K562 (cell line): ENCODE data around the gene GRIK1. TPM values are rescaled to one million over a fixed set of nuclear protein-coding genes. Genes with fewer than 3 reads are reported as not detected.

Experiments used
- ATAC-seq: fragments of 200-7000 bp; cut with Tn5 transposase; 3 replicates; pipeline ENCODE4 v1.9.1; 2020; ENCODE audit warnings: moderate library complexity
- BruUV-seq: library from RNA; stranded (reverse); fragments of 400-500 nt; replicated peaks from 2 replicates; lab custom pipeline; 2021; lab: Mats Ljungman, UMichigan
- CTCF ChIA-PET: fragments of 300-600 bp; formaldehyde crosslinking; extraction: SDS; loops from one replicate; lab custom pipeline; 2021; ENCODE audit warnings: low intra/inter-chr PET ratio; lab: Yijun Ruan, JAX
- POLR2A ChIA-PET: fragments of 300-600, 350-650 bp; sonication (Branson Sonifier 250); formaldehyde crosslinking; extraction: SDS; loops from one replicate; lab custom pipeline; 2021; ENCODE audit warnings: antibody characterized with exemption, inconsistent platforms; lab: Yijun Ruan, JAX
- DNase-seq, 4 experiments: peaks; one replicate each; pipeline versions ENCODE4 v3.0.0 to v3.0.0-alpha.2; 2011 to 2018; ENCODE audit warnings: low spot score in 3 of 4, mixed read lengths in 3 of 4; ENCODE audit errors: extremely low read depth in 1 of 4
- FAIRE-seq: peaks from 2 replicates; lab custom pipeline; 2011; peaks lifted over from hg19 to GRCh38; lab: Jason Lieb, UNC
- H2AFZ ChIP-seq: 2 replicates; pipeline ENCODE4 v1.6.0; 2011; ENCODE audit warnings: low read depth, low read length, control low read depth, inconsistent platforms
- H3K27ac ChIP-seq: fragments of 200-600 bp; 3 replicates; pipeline ENCODE4 v1.8.0; 2011; ENCODE audit warnings: low read depth, mild to moderate bottlenecking, control low read depth, inconsistent platforms, low read length, moderate library complexity, mixed read lengths; ENCODE audit errors: extremely low read depth
- H3K27me3 ChIP-seq, 2 experiments: fragments of 300-600 bp in 1 of 2; 2 replicates in 1 of 2; 3 replicates in 1 of 2; pipeline versions ENCODE4 v1.6.0 to v1.8.0; 2011; ENCODE audit warnings: inconsistent platforms in 2 of 2, low read length in 2 of 2, mild to moderate bottlenecking in 1 of 2, mixed read lengths in 1 of 2, moderate library complexity in 1 of 2; ENCODE audit not compliant: control insufficient read depth in 2 of 2, insufficient read depth in 2 of 2
- H3K36me3 ChIP-seq: fragments of 300-600 bp; 3 replicates; pipeline ENCODE4 v1.8.0; 2011; ENCODE audit warnings: mild to moderate bottlenecking, low read length, inconsistent platforms; ENCODE audit not compliant: control insufficient read depth, insufficient read depth
- H3K4me1 ChIP-seq, 2 experiments: fragments of 200-600 bp in 1 of 2; replicated peaks in 1 of 2; 2 replicates in 1 of 2; 3 replicates in 1 of 2; pipeline versions ENCODE4 v1.5.1 to v1.8.0; 2011; ENCODE audit warnings: inconsistent platforms in 2 of 2, low read length in 2 of 2, mild to moderate bottlenecking in 1 of 2, mixed read lengths in 1 of 2, moderate library complexity in 1 of 2; ENCODE audit not compliant: control insufficient read depth in 2 of 2, insufficient read depth in 2 of 2
- H3K4me2 ChIP-seq: 2 replicates; pipeline ENCODE4 v1.6.1; 2011; ENCODE audit warnings: low read length, control low read depth, inconsistent platforms, mixed read lengths; ENCODE audit not compliant: insufficient read depth
- H3K4me3 ChIP-seq: fragments of 200-600 bp; sonication (generic), shearing (Covaris generic); 2 replicates; pipeline ENCODE4 v1.5.1; 2016; ENCODE audit warnings: control low read depth, inconsistent platforms
- H3K79me2 ChIP-seq: fragments of 200-600 bp; 3 replicates; pipeline ENCODE4 v1.8.0; 2011; ENCODE audit warnings: low read length, inconsistent platforms; ENCODE audit not compliant: control insufficient read depth, insufficient read depth
- H3K9ac ChIP-seq, 2 experiments: 2 replicates each; pipeline versions ENCODE4 v1.6.0 to v1.6.1; 2011; ENCODE audit warnings: low read depth in 2 of 2, low read length in 2 of 2, control low read depth in 1 of 2, inconsistent platforms in 1 of 2, mild to moderate bottlenecking in 1 of 2, mixed read lengths in 1 of 2; ENCODE audit not compliant: insufficient read depth in 1 of 2
- H3K9me1 ChIP-seq: one replicate; pipeline ENCODE4 v1.6.0; 2011; ENCODE audit warnings: inconsistent platforms, mild to moderate bottlenecking, low read length, moderate library complexity; ENCODE audit not compliant: control insufficient read depth, insufficient read depth
- H3K9me3 ChIP-seq: replicated peaks from 2 replicates; pipeline ENCODE4 v1.5.1; 2011; ENCODE audit warnings: low read depth, low read length, inconsistent platforms; ENCODE audit not compliant: control insufficient read depth, insufficient read depth
- H4K20me1 ChIP-seq: replicated peaks from 2 replicates; pipeline ENCODE4 v1.6.1; 2011; ENCODE audit warnings: low read length, inconsistent platforms, mixed read lengths; ENCODE audit not compliant: control insufficient read depth, insufficient read depth
- BCL6 ChIP-seq: fragments of 250-450 bp; sonication (Bioruptor Pico); IDR thresholded peaks from 2 replicates; pipeline ENCODE4 v1.4.0; 2020
- CBFA2T3 ChIP-seq: fragments of 450-650 bp; IDR thresholded peaks from 2 replicates; pipeline ENCODE4 v1.6.1; 2017
- DNMT1 ChIP-seq: fragments of 450-650 bp; IDR thresholded peaks from 2 replicates; pipeline ENCODE4 v1.6.1; 2016; ENCODE audit warnings: antibody characterized with exemption, mild to moderate bottlenecking
- ESRRB ChIP-seq: fragments of 250-450 bp; sonication (Bioruptor Pico); IDR thresholded peaks from 2 replicates; pipeline ENCODE4 v1.5.0; 2020; ENCODE audit warnings: mild to moderate bottlenecking, moderate library complexity, borderline replicate concordance
- FIP1L1 ChIP-seq: fragments of 200-400 bp; formaldehyde crosslinking; IDR thresholded peaks from 2 replicates; pipeline ENCODE4 v1.6.1; 2018; ENCODE audit warnings: mild to moderate bottlenecking, low read depth, low read length; ENCODE audit not compliant: poor library complexity, severe bottlenecking
- KLF10 ChIP-seq: fragments of 250-450 bp; sonication (Bioruptor Pico); IDR thresholded peaks from 2 replicates; pipeline ENCODE4 v1.6.1; 2021; ENCODE audit warnings: matching md5 sums
- XRCC5 ChIP-seq: fragments of 200-400 bp; formaldehyde crosslinking; IDR thresholded peaks from 2 replicates; pipeline ENCODE4 v1.6.1; 2017; ENCODE audit warnings: low read depth, mild to moderate bottlenecking, low read length
- ZFP36 ChIP-seq: fragments of 150-350 bp; IDR thresholded peaks from 2 replicates; pipeline ENCODE4 v1.6.1; 2018; ENCODE audit warnings: low read length, low read depth; ENCODE audit not compliant: partially characterized antibody
- ZKSCAN1 ChIP-seq: fragments of 150-350 bp; IDR thresholded peaks from 2 replicates; pipeline ENCODE4 v1.6.1; 2016; ENCODE audit warnings: low read depth, low read length
- ZNF511 ChIP-seq: sonication (generic); formaldehyde crosslinking; IDR thresholded peaks from 2 replicates; pipeline ENCODE4 v1.8.0; 2022; ENCODE audit warnings: mild to moderate bottlenecking, missing genetic modification reagents
- WGBS: fragments of 100-300 bp; shearing (Covaris generic); methylation state at CpG from one replicate; pipeline ENCODE4 v1.1.6; 2016; ENCODE audit warnings: low coverage, mixed read lengths; ENCODE audit not compliant: insufficient coverage; ENCODE audit errors: missing lambda C conversion rate; 5-methylcytosine and 5-hydroxymethylcytosine counted together
- in situ Hi-C: fragments of 300-500 bp; cut with MboI; formaldehyde crosslinking; loops from 4 replicates; pipeline ENCODE4 v1.15.0; 2018; ENCODE audit warnings: inconsistent platforms, mixed read lengths
- intact Hi-C: fragments of 100-400 bp; cut with micrococcal nuclease; formaldehyde crosslinking; loops from 2 replicates; pipeline ENCODE4 v1.14.2; 2022
- polyA plus RNA-seq, 8 experiments: library from polyadenylated mRNA; depleted of rRNA in 4 of 8; stranded (reverse) in 5 of 8; unstranded in 3 of 8; fragments of >200 nt; fragmentation: Nextera tagmentation in 2 of 8; fragmentation: Illumina TruSeq in 1 of 8; extraction: Ambion mirVana in 2 of 8; extraction: Trizol in 1 of 8; gene quantifications; 2 replicates each; pipeline versions ENCODE4 v1.2.1 to v1.2.3, GENCODE V29; 2011 to 2014; ENCODE audit warnings: inconsistent platforms in 1 of 8, missing spikeins in 1 of 8
- total RNA-seq, 7 experiments: library from RNA; depleted of rRNA in 6 of 7; stranded (reverse); fragments of >200 nt in 6 of 7; fragmentation: Illumina TruSeq in 2 of 7; extraction: Trizol in 2 of 7; gene quantifications; 2 replicates each; pipeline versions ENCODE4 v1.2.1 to v1.2.3, GENCODE V29; 2011 to 2021; ENCODE audit warnings: low replicate concordance in 1 of 7
- TF ChIP-seq, protein P1 (sequence below): fragments of 450-650 bp; IDR thresholded peaks from 2 replicates; pipeline ENCODE4 v1.7.1; 2018; ENCODE audit warnings: mild to moderate bottlenecking, low read depth; ENCODE audit not compliant: partially characterized antibody
- TF ChIP-seq, protein P2 (sequence below): fragments of 250-450 bp; sonication (Bioruptor Pico); IDR thresholded peaks from 2 replicates; pipeline ENCODE4 v1.4.0; 2020

Gene GRIK1
- total and polyA plus RNA-seq, 9 of the 15 experiments (the other 6 are each of a cell fraction or from before 2014, with no cell fraction given): 0.17 to 2.8 (median 0.53) TPM

DNA sequence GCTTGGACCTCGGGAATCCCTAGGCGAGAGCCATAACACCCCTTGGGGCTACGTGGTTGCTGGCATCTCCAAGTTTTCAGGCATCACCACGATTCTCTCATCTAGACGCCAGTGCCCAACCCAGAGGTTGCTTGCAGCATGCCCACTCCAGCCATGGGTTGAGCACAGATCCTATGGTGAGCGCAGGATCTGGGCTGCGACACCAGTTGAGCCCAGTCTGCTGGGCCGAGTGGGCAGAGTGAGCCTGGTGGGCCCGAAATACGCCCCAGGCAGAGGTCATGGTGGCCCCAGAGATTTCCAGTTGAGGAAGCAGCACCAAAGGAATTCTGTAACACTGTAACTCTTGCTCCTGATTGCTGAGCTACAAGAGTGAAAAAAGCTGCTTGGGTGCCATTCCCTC is 46.1 kb upstream of the GRIK1 start:
- intact Hi-C loops: no loop called here
- DNase-seq (no peak), ATAC-seq (no peak), FAIRE-seq (no peak)
- no peaks in the 10 kb centered on the region; a peak in 1 of 5 replicates for H3K4me1 ChIP-seq
- H3K27me3 ChIP-seq: no peaks in the 10 kb centered on the region
- no peak overlapping the region for H2AFZ ChIP-seq
- 37% methylated on average over 10 of the region's 10 CpGs for WGBS
- H3K36me3 ChIP-seq: no peaks in the 10 kb centered on the region
- TF ChIP-seq XRCC5: no peak
- H3K4me2 ChIP-seq: no peak overlapping the region
- H3K9me3 ChIP-seq: no peaks in the 10 kb centered on the region
- H4K20me1 ChIP-seq: no peaks in the 10 kb centered on the region
- no peaks in the 10 kb centered on the region for H3K9me1 ChIP-seq
- H3K4me3 ChIP-seq: no peak overlapping the region
- no peaks in the 10 kb centered on the region for H3K79me2 ChIP-seq
- H3K9ac ChIP-seq: no peak overlapping the region
- in situ Hi-C loops: no loop called here
- BruUV-seq: no TSS peak
- no peak overlapping the region for H3K27ac ChIP-seq
- POLR2A ChIA-PET: interaction anchor here (0.6 to 1.1 kb wide), 2 partner anchors 10 to 46 kb away, joined by 3 to 4 read pairs; partner anchors contain the start of gene GRIK1
- CTCF ChIA-PET: no interaction called here

DNA sequence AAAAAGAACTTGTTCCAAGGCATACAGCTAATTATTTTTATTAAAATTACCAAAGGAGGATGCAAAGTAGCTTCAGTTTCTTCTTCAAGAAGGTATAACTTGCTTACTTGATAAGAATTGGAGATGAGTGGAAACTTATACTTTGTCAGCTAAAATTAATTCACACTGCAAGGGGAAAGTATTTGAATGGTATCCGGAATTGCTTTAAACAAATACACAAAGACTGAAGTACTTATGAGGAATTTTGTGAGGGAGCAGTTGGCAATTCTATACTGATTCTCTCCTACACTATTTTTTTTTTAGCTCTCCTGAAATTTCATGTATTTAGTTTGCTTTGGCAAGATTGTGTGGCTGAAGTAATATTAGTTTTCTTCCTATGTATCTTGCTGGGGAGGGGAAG is 39.2 kb upstream of the GRIK1 start:
- BruUV-seq: no TSS peak
- FAIRE-seq: no peak
- CTCF ChIA-PET: no interaction called here
- TF ChIP-seq DNMT1 (no peak), CBFA2T3 (no peak), KLF10 (CRISPR knock-in tag) (no peak), ESRRB (CRISPR knock-in tag) (no peak), ZNF511 (CRISPR knock-in tag) (no peak), FIP1L1 (no peak), ZKSCAN1 (no peak), BCL6 (CRISPR knock-in tag) (no peak), ZFP36 (no peak)
- TF ChIP-seq, protein P1, sequence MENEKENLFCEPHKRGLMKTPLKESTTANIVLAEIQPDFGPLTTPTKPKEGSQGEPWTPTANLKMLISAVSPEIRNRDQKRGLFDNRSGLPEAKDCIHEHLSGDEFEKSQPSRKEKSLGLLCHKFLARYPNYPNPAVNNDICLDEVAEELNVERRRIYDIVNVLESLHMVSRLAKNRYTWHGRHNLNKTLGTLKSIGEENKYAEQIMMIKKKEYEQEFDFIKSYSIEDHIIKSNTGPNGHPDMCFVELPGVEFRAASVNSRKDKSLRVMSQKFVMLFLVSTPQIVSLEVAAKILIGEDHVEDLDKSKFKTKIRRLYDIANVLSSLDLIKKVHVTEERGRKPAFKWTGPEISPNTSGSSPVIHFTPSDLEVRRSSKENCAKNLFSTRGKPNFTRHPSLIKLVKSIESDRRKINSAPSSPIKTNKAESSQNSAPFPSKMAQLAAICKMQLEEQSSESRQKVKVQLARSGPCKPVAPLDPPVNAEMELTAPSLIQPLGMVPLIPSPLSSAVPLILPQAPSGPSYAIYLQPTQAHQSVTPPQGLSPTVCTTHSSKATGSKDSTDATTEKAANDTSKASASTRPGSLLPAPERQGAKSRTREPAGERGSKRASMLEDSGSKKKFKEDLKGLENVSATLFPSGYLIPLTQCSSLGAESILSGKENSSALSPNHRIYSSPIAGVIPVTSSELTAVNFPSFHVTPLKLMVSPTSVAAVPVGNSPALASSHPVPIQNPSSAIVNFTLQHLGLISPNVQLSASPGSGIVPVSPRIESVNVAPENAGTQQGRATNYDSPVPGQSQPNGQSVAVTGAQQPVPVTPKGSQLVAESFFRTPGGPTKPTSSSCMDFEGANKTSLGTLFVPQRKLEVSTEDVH: no peak
- TF ChIP-seq, protein P2, sequence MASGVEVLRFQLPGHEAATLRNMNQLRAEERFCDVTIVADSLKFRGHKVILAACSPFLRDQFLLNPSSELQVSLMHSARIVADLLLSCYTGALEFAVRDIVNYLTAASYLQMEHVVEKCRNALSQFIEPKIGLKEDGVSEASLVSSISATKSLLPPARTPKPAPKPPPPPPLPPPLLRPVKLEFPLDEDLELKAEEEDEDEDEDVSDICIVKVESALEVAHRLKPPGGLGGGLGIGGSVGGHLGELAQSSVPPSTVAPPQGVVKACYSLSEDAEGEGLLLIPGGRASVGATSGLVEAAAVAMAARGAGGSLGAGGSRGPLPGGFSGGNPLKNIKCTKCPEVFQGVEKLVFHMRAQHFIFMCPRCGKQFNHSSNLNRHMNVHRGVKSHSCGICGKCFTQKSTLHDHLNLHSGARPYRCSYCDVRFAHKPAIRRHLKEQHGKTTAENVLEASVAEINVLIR: no peak

More for the DNA sequence above, 39.2 kb upstream of the GRIK1 start:
- WGBS: 19% methylated on average over 1 of the region's 1 CpG
- no peaks in the 10 kb centered on the region for H3K27me3 ChIP-seq
- POLR2A ChIA-PET: no interaction called here
- H3K4me2 ChIP-seq: no peak overlapping the region
- no peak overlapping the region for H2AFZ ChIP-seq
- no peaks in the 10 kb centered on the region for H4K20me1 ChIP-seq
- no peak for ATAC-seq
- no peaks in the 10 kb centered on the region for H3K9me3 ChIP-seq
- no peaks in the 10 kb centered on the region for H3K36me3 ChIP-seq
- H3K79me2 ChIP-seq: no peaks in the 10 kb centered on the region
- H3K9me1 ChIP-seq: no peaks in the 10 kb centered on the region
- H3K9ac ChIP-seq: no peak overlapping the region
- intact Hi-C loops (no loop called here), in situ Hi-C loops (no loop called here)
- no peaks in the 10 kb centered on the region for H3K4me1 ChIP-seq
- no peak for DNase-seq
- H3K4me3 ChIP-seq: no peak overlapping the region
- no peak overlapping the region for H3K27ac ChIP-seq
